ENCODE measurements around the gene SCYL1.

SCYL1 gene

DNA sequence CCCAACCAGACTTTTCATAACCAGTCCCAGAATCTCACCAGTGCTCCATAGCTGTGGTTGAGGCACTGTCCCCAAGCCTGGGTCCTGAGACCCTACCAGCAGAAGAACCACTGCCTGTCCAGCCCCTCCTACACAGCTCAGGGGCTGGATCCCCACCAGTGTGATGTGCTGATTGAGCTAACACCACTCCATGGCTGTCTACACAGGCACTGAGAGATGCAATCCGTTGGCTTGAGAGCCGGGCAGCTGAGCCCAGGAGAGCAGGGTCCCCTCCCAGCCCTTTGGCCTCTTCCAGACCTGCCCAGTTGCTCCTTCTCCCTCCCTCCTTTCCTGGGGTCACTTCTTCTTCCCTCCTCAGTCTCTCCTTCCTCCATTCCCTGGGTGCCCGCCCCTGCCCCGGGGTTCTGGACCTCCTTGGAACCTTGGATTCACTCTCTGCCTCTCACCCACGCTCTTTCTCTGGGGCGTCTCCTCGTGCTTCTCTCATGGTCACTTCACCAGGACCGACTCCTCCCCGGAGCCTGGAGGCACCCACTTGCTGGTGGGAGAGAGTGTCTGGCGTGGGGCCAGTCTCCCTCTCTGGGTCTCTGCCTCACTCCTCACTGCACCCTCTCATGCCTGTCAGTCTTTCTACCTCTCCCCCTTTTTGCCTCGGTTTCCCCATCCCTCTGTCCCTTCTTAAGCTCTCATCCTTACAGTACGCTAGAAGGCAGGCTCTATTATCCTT, 706 bp upstream of the SCYL1 start:
- TF ChIP-seq, protein P1, sequence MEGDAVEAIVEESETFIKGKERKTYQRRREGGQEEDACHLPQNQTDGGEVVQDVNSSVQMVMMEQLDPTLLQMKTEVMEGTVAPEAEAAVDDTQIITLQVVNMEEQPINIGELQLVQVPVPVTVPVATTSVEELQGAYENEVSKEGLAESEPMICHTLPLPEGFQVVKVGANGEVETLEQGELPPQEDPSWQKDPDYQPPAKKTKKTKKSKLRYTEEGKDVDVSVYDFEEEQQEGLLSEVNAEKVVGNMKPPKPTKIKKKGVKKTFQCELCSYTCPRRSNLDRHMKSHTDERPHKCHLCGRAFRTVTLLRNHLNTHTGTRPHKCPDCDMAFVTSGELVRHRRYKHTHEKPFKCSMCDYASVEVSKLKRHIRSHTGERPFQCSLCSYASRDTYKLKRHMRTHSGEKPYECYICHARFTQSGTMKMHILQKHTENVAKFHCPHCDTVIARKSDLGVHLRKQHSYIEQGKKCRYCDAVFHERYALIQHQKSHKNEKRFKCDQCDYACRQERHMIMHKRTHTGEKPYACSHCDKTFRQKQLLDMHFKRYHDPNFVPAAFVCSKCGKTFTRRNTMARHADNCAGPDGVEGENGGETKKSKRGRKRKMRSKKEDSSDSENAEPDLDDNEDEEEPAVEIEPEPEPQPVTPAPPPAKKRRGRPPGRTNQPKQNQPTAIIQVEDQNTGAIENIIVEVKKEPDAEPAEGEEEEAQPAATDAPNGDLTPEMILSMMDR (IDR thresholded peaks at IDR 0.05; ENCODE audit: extremely low read depth, missing control alignments), result no peak
- DNase-seq (ENCODE audit: low spot score), result peak; percentile 23

DNA sequence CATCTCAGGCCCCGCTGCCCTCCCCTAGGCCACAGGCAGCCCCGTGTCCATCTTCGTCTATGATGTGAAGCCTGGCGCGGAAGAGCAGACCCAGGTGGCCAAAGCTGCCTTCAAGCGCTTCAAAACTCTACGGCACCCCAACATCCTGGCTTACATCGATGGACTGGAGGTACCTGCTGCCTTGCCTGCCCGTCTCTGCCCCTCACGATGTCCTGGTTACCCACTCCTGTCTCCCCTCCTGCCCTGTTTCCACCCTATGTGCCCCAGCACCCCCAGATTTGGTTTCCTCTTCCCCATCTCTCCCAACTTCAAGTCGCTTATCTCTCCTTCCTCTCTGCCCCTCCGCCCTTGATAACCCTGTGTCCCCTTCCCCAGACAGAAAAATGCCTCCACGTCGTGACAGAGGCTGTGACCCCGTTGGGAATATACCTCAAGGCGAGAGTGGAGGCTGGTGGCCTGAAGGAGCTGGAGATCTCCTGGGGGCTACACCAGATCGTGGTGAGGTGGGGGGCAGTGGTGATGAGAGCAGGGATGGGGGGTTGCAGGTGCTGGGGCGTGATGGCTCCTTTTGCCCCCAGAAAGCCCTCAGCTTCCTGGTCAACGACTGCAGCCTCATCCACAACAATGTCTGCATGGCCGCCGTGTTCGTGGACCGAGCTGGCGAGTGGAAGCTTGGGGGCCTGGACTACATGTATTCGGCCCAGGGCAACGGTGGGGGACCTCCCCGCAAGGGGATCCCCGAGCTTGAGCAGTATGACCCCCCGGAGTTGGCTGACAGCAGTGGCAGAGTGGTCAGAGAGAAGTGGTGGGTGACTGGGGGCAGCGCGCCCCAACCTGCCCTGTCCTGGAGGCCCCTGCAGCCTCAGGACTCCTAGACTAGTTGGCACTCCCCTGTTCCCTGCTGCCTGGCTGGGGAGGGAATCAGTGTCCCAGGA, 930 bp downstream of the SCYL1 start:
- TF ChIP-seq, protein P1 (IDR thresholded peaks at IDR 0.05; ENCODE audit: extremely low read depth, missing control alignments), result no peak
- DNase-seq (ENCODE audit: low spot score), result peak; percentile 3

DNA sequence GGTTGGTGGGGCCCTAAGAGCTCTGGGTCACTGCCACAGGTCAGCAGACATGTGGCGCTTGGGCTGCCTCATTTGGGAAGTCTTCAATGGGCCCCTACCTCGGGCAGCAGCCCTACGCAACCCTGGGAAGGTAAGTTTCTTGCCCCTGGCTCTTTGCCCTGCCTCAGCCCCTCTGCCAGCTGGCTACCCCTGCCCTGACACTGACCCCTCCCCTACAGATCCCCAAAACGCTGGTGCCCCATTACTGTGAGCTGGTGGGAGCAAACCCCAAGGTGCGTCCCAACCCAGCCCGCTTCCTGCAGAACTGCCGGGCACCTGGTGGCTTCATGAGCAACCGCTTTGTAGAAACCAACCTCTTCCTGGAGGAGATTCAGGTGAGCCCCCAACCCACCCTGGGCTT, 1.9 kb downstream of the SCYL1 start:
- DNase-seq (ENCODE audit: low spot score), result no peak
- TF ChIP-seq, protein P1 (IDR thresholded peaks at IDR 0.05; ENCODE audit: extremely low read depth, missing control alignments), result no peak

DNA sequence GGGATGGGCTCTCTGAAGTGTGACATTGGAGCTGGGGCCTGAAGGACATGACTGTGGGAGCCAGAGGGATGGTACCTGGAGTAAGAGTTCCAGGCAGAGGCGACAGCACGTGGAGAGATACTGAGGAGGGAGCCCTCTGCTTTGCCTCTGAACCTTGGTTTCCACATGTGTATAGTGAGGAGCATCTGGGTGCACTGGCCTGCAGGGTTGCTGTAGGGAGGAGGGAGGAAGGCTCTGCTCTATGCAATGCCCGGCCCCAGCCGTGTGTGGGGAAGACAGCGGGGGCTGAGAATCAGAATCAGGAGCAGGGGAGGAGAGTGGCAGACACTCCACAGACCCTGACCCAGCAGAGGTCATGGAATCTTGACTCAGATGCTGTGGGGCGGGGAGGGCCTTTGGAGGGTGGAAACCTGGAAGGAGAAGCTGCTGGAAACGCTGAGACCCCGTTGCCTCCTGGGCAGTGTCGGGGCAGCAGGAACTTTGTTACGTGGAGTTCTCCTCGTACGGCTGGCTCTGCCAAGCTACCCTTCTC, 4.0 kb downstream of the SCYL1 start:
- no peak for DNase-seq (ENCODE audit: low spot score)
- TF ChIP-seq, protein P1 (IDR thresholded peaks at IDR 0.05; ENCODE audit: extremely low read depth, missing control alignments), result no peak

DNA sequence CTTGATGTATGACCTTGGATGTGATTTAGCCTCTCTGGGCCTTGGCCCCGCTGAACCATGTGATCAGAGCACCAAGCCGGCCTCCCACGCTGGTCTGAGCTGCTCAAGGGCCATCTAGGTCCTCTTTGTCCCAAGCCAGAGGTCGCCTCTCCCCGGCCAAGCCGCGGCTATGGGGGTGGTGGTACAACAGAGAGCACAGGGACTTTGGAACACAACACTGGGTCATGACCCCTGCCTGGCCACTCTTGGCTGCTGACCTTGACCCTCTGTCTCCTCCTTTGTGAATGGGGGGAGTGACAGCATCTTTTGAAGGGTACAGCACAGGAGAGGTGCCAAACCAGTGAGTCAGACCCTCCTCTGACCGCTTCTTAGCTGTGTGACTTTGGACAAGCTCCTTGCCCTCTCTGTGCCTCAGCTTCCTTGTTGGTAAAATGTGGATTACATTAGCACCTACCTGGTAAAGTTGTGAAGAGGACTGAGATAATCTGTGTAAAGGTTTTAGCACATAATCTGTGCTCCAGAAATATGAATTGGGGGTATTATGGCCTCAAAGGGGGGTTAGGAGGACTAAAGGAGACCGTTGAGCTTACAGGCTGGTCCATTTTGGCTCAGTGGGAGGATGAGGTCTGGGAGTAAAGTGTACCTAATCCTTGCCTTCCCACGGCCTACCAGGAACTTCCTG, 4.7 kb downstream of the SCYL1 start:
- DNase-seq (ENCODE audit: low spot score), result no peak
- TF ChIP-seq, protein P1 (IDR thresholded peaks at IDR 0.05; ENCODE audit: extremely low read depth, missing control alignments), result no peak

DNA sequence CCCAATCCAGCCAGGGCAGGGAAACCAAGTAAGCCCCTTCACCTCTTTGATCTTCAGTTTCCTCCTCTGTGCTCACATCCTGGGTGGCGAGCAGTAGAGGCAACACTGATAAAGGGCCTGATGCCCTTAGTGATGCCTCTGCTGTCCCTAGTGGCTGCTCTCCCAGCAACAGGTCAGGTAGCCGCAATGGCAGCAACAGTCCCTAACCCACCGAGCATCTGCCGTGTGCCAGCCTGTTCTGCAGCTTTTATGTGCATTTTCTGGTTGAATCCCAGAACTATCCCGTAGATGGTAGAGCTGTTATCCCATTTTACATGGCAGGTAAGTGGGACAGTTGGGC, 5.2 kb downstream of the SCYL1 start:
- TF ChIP-seq, protein P1 (IDR thresholded peaks at IDR 0.05; ENCODE audit: extremely low read depth, missing control alignments), result no peak

More for the DNA sequence above, 5.2 kb downstream of the SCYL1 start:
- DNase-seq (ENCODE audit: low spot score), result no peak

Data from GM20000 (cell line).